WTC11 (cell line): ENCODE results near the gene TBC1D12. TPM values are rescaled to one million over a fixed set of nuclear protein-coding genes. Genes with fewer than 3 reads are reported as not detected.
A peak's percentile ranks its signal among the peaks of the same experiment; 100 is the strongest.
"Not testable (repeated sequence)": the region's sequence is repeated elsewhere in the genome, so short reads cannot be mapped to it uniquely, and the experiment has no call there.

Experiments used
- ATAC-seq: fragments of 200-7000 bp; cut with Tn5 transposase; 2 replicates; pipeline ENCODE4 v1.10.0; 2021; ENCODE audit warnings: mild to moderate bottlenecking, moderate library complexity
- CTCF ChIA-PET: fragments of 300-600 bp; sonication (Branson Sonifier 250); formaldehyde crosslinking; loops from one replicate; lab custom pipeline; 2021; ENCODE audit warnings: antibody characterized with exemption; lab: Charles Lee
- POLR2A ChIA-PET: fragments of 350-600 bp; sonication (Branson Sonifier 250); formaldehyde crosslinking; loops from one replicate; lab custom pipeline; 2021; ENCODE audit warnings: antibody characterized with exemption; lab: Charles Lee
- DNase-seq: peaks from one replicate; pipeline ENCODE4 v3.0.0; 2021; ENCODE audit warnings: low spot score
- H3K27ac Mint-ChIP-seq: 2 replicates; pipeline ENCODE4 v1.8.0; 2021; ENCODE audit warnings: mixed read lengths
- H3K27me3 Mint-ChIP-seq: 2 replicates; pipeline ENCODE4 v1.8.0; 2021; ENCODE audit warnings: low read depth, mild to moderate bottlenecking, moderate library complexity, mixed read lengths
- H3K36me3 Mint-ChIP-seq: 2 replicates; pipeline ENCODE4 v1.8.0; 2021; ENCODE audit warnings: mixed read lengths
- H3K4me1 Mint-ChIP-seq: 2 replicates; pipeline ENCODE4 v1.8.0; 2022; ENCODE audit warnings: mixed read lengths
- H3K4me3 Mint-ChIP-seq: 2 replicates; pipeline ENCODE4 v1.8.0; 2021; ENCODE audit warnings: mild to moderate bottlenecking, moderate library complexity, mixed read lengths
- H3K9me3 Mint-ChIP-seq: 2 replicates; pipeline ENCODE4 v1.8.0; 2021; ENCODE audit warnings: mixed read lengths
- ELF4 ChIP-seq: sonication (generic); formaldehyde crosslinking; IDR thresholded peaks from 2 replicates; pipeline ENCODE4 v1.8.1; 2022; ENCODE audit warnings: low read depth, mild to moderate bottlenecking, moderate library complexity, missing genetic modification reagents
- EMX1 ChIP-seq: fragments of 250-450 bp; sonication (Bioruptor Pico); IDR thresholded peaks from 2 replicates; pipeline ENCODE4 v1.8.0; 2021; ENCODE audit warnings: mild to moderate bottlenecking
- ERG ChIP-seq: fragments of 250-450 bp; sonication (Bioruptor Pico); IDR thresholded peaks from 2 replicates; pipeline ENCODE4 v1.8.0; 2021; ENCODE audit warnings: mild to moderate bottlenecking
- FOXP4 ChIP-seq: sonication (generic); formaldehyde crosslinking; IDR thresholded peaks from 2 replicates; pipeline ENCODE4 v1.8.0; 2022; ENCODE audit warnings: mild to moderate bottlenecking, missing genetic modification reagents
- GTF2I ChIP-seq: fragments of 250-450 bp; sonication (Bioruptor Pico); conservative IDR thresholded peaks from 2 replicates; pipeline ENCODE4 v1.4.0; 2021; ENCODE audit warnings: mild to moderate bottlenecking
- HMGA2 ChIP-seq: fragments of 250-450 bp; sonication (Bioruptor Pico); IDR thresholded peaks from 2 replicates; pipeline ENCODE4 v1.4.0; 2021; ENCODE audit warnings: mild to moderate bottlenecking, moderate library complexity
- KAT7 ChIP-seq: sonication (generic); formaldehyde crosslinking; IDR thresholded peaks from 2 replicates; pipeline ENCODE4 v1.8.1; 2023; ENCODE audit warnings: missing genetic modification reagents, mild to moderate bottlenecking, borderline replicate concordance
- RELA ChIP-seq: sonication (generic); formaldehyde crosslinking; IDR thresholded peaks from 2 replicates; pipeline ENCODE4 v1.8.1; 2022; ENCODE audit warnings: missing genetic modification reagents, mild to moderate bottlenecking, borderline replicate concordance
- STAT6 ChIP-seq: sonication (generic); formaldehyde crosslinking; conservative IDR thresholded peaks from 2 replicates; pipeline ENCODE4 v1.8.1; 2023; ENCODE audit warnings: mild to moderate bottlenecking, low read depth, missing genetic modification reagents, moderate library complexity
- TEAD4 ChIP-seq: sonication (generic); formaldehyde crosslinking; IDR thresholded peaks from 2 replicates; pipeline ENCODE4 v1.8.0; 2022; ENCODE audit warnings: mild to moderate bottlenecking, missing genetic modification reagents
- TP53 ChIP-seq: sonication (generic); formaldehyde crosslinking; IDR thresholded peaks from 2 replicates; pipeline ENCODE4 v1.8.1; 2023; ENCODE audit warnings: mild to moderate bottlenecking, missing genetic modification reagents
- ZNF121 ChIP-seq: sonication (generic); formaldehyde crosslinking; IDR thresholded peaks from 2 replicates; pipeline ENCODE4 v1.8.0; 2023; ENCODE audit warnings: missing genetic modification reagents
- ZNF219 ChIP-seq: sonication (generic); formaldehyde crosslinking; IDR thresholded peaks from 2 replicates; pipeline ENCODE4 v1.8.0; 2023; ENCODE audit warnings: missing genetic modification reagents, mild to moderate bottlenecking, borderline replicate concordance
- ZNF232 ChIP-seq: sonication (generic); formaldehyde crosslinking; IDR thresholded peaks from 2 replicates; pipeline ENCODE4 v1.8.0; 2022; ENCODE audit warnings: mild to moderate bottlenecking, missing genetic modification reagents
- ZNF317 ChIP-seq: sonication (generic); formaldehyde crosslinking; IDR thresholded peaks from 2 replicates; pipeline ENCODE4 v1.8.1; 2023; ENCODE audit warnings: low read depth, mild to moderate bottlenecking, moderate library complexity, missing genetic modification reagents, borderline replicate concordance
- ZNF512 ChIP-seq: sonication (generic); formaldehyde crosslinking; IDR thresholded peaks from 2 replicates; pipeline ENCODE4 v1.8.1; 2022; ENCODE audit warnings: missing genetic modification reagents, borderline replicate concordance
- total RNA-seq: library from RNA; stranded (reverse); gene quantifications from 3 replicates; pipeline ENCODE4 v1.2.3, GENCODE V29; 2021
- TF ChIP-seq, protein P1 (sequence below): sonication (generic); formaldehyde crosslinking; IDR thresholded peaks from 2 replicates; pipeline ENCODE4 v1.8.0; 2023; ENCODE audit warnings: mild to moderate bottlenecking, missing genetic modification reagents
- TF ChIP-seq, protein P2 (sequence below): sonication (generic); formaldehyde crosslinking; IDR thresholded peaks from 2 replicates; pipeline ENCODE4 v1.8.1; 2023; ENCODE audit warnings: mild to moderate bottlenecking, missing genetic modification reagents, borderline replicate concordance

TBC1D12 gene
- total RNA-seq, 1 experiment from 2014 or later: 2.2 TPM

- H3K4me3 Mint-ChIP-seq: peak overlapping the region; percentile 57
- CTCF ChIA-PET: no interaction called here
These were observed 146.9 kb downstream of the TBC1D12 start for GRCh38 chr10:94549221-94549620.

DNA sequence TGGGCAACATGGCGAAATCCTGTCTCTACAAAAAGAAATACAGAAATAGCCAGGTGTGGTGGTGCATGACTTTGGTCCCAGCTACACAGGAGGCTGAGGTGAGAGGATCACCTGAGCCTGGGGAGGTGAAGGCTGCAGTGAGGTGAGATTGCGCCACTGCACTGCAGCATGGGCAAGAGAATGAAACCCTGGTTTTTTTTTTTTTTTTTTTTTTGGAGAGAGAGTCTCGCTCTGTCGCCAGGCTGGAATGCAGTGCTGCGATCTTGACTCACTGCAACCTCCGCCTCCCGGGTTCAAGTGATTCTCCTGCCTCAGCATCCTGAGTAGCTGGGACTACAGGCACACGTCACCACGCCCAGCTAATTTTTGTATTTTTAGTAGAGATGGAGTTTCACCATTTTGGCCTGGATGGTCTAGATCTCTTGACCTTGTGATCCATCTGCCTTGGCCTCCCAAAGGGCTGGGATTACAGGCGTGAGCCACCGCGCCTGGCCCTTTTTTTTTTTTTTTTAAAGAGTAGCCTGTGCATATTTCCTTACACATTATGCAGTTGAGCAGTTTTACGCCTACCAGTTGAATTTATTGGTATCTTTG lies 165.5 kb downstream of the TBC1D12 start:
- H3K9me3 Mint-ChIP-seq, ATAC-seq, DNase-seq, H3K4me1 Mint-ChIP-seq, H3K27ac Mint-ChIP-seq, POLR2A ChIA-PET, H3K4me3 Mint-ChIP-seq, CTCF ChIA-PET, H3K27me3 Mint-ChIP-seq: not testable (repeated sequence)
- peaks cover 79% of the 10 kb centered on the region for H3K36me3 Mint-ChIP-seq

More at GRCh38 chr10:94549221-94549620, 146.9 kb downstream of the TBC1D12 start:
- DNase-seq (no peak), ATAC-seq (peak; percentile 10)
- no peak for TF ChIP-seq FOXP4 (CRISPR knock-in tag)
- TF ChIP-seq, protein P1, sequence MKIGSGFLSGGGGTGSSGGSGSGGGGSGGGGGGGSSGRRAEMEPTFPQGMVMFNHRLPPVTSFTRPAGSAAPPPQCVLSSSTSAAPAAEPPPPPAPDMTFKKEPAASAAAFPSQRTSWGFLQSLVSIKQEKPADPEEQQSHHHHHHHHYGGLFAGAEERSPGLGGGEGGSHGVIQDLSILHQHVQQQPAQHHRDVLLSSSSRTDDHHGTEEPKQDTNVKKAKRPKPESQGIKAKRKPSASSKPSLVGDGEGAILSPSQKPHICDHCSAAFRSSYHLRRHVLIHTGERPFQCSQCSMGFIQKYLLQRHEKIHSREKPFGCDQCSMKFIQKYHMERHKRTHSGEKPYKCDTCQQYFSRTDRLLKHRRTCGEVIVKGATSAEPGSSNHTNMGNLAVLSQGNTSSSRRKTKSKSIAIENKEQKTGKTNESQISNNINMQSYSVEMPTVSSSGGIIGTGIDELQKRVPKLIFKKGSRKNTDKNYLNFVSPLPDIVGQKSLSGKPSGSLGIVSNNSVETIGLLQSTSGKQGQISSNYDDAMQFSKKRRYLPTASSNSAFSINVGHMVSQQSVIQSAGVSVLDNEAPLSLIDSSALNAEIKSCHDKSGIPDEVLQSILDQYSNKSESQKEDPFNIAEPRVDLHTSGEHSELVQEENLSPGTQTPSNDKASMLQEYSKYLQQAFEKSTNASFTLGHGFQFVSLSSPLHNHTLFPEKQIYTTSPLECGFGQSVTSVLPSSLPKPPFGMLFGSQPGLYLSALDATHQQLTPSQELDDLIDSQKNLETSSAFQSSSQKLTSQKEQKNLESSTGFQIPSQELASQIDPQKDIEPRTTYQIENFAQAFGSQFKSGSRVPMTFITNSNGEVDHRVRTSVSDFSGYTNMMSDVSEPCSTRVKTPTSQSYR: no peak
- no peak for TF ChIP-seq RELA (CRISPR knock-in tag)
- no peak for TF ChIP-seq ZNF317 (CRISPR knock-in tag)
- Mint-ChIP-seq H3K27me3 (no peaks in the 10 kb centered on the region), H3K4me1 (peaks cover 44% of the 10 kb centered on the region), H3K9me3 (no peaks in the 10 kb centered on the region), H3K27ac (peak overlapping the region; percentile 93), H3K36me3 (peaks cover 45% of the 10 kb centered on the region)
- POLR2A ChIA-PET: no interaction called here

DNA sequence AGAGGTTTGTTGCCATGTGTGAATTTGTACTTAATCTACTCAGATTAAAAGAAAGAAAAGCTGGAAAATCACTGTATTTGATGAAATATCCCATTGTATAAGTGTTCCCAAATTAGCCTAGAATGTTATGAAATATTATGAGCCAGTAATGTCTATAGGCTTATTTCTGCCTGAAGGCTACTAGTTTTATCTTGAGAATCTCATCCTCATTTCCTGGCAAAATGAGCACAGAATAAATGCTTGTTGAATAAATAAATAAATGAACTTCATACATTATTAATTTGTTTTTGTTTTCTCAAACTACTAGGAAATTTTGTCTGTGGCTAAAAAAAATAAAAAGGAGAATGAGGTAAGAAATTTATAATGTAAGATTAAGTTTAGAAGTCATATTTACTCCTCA lies 168.7 kb downstream of the TBC1D12 start:
- POLR2A ChIA-PET: no interaction called here
- CTCF ChIA-PET: no interaction called here
- Mint-ChIP-seq H3K27me3 (no peaks in the 10 kb centered on the region), H3K36me3 (peaks cover 75% of the 10 kb centered on the region), H3K27ac (no peak overlapping the region), H3K4me3 (no peak overlapping the region), H3K9me3 (no peaks in the 10 kb centered on the region), H3K4me1 (no peaks in the 10 kb centered on the region)
- ATAC-seq: no peak
- DNase-seq: no peak
- TF ChIP-seq ZNF232 (CRISPR knock-in tag) (no peak), ZNF219 (no peak), ELF4 (CRISPR knock-in tag) (no peak), HMGA2 (CRISPR knock-in tag) (no peak), STAT6 (no peak), ZNF121 (no peak), KAT7 (CRISPR knock-in tag) (no peak), ERG (CRISPR knock-in tag) (no peak), TEAD4 (CRISPR knock-in tag) (no peak), TP53 (CRISPR knock-in tag) (no peak), GTF2I (CRISPR knock-in tag) (no peak), EMX1 (CRISPR knock-in tag) (no peak), ZNF512 (CRISPR knock-in tag) (no peak)
- TF ChIP-seq, protein P2, sequence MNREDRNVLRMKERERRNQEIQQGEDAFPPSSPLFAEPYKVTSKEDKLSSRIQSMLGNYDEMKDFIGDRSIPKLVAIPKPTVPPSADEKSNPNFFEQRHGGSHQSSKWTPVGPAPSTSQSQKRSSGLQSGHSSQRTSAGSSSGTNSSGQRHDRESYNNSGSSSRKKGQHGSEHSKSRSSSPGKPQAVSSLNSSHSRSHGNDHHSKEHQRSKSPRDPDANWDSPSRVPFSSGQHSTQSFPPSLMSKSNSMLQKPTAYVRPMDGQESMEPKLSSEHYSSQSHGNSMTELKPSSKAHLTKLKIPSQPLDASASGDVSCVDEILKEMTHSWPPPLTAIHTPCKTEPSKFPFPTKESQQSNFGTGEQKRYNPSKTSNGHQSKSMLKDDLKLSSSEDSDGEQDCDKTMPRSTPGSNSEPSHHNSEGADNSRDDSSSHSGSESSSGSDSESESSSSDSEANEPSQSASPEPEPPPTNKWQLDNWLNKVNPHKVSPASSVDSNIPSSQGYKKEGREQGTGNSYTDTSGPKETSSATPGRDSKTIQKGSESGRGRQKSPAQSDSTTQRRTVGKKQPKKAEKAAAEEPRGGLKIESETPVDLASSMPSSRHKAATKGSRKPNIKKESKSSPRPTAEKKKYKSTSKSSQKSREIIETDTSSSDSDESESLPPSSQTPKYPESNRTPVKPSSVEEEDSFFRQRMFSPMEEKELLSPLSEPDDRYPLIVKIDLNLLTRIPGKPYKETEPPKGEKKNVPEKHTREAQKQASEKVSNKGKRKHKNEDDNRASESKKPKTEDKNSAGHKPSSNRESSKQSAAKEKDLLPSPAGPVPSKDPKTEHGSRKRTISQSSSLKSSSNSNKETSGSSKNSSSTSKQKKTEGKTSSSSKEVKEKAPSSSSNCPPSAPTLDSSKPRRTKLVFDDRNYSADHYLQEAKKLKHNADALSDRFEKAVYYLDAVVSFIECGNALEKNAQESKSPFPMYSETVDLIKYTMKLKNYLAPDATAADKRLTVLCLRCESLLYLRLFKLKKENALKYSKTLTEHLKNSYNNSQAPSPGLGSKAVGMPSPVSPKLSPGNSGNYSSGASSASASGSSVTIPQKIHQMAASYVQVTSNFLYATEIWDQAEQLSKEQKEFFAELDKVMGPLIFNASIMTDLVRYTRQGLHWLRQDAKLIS (CRISPR knock-in tag): no peak
